A673 (cell line): ENCODE measurements around the gene GOLGA3.

Experiments used
- CTCF ChIP-seq: fragments of 300-800, 200-600 bp; sonication (generic); conservative IDR thresholded peaks from 2 replicates; pipeline ENCODE4 v1.5.1; 2017; ENCODE audit warnings: low read depth, mild to moderate bottlenecking, antibody characterized with exemption, low read length, moderate library complexity, mixed read lengths
- EZH2 ChIP-seq: fragments of 200-600 bp; sonication (generic); IDR thresholded peaks from 2 replicates; pipeline ENCODE4 v1.6.1; 2017; ENCODE audit warnings: borderline replicate concordance, low read depth, mild to moderate bottlenecking, mixed read lengths, antibody characterized with exemption, low read length; ENCODE audit not compliant: poor library complexity, severe bottlenecking

GRCh38 chr12:132795847-132796246 lies 32.8 kb downstream of the GOLGA3 start:
- TF ChIP-seq CTCF: no peak
- TF ChIP-seq EZH2: no peak
